GM10266 (cell line): ENCODE data around the gene SMAD2.

Experiments
- DNase-seq: peaks from one replicate; pipeline ENCODE4 v3.0.0; 2012; ENCODE audit errors: extremely low spot score
- TF ChIP-seq, protein P1 (sequence below): IDR thresholded peaks from 2 replicates; pipeline ENCODE4 v1.5.1; 2012; ENCODE audit warnings: mild to moderate bottlenecking, low read depth; ENCODE audit not compliant: control insufficient read depth, insufficient read depth; ENCODE audit errors: missing control alignments

SMAD2 gene

GRCh38 chr18:47919916-47920315, 10.5 kb downstream of the SMAD2 start:
- TF ChIP-seq, protein P1, sequence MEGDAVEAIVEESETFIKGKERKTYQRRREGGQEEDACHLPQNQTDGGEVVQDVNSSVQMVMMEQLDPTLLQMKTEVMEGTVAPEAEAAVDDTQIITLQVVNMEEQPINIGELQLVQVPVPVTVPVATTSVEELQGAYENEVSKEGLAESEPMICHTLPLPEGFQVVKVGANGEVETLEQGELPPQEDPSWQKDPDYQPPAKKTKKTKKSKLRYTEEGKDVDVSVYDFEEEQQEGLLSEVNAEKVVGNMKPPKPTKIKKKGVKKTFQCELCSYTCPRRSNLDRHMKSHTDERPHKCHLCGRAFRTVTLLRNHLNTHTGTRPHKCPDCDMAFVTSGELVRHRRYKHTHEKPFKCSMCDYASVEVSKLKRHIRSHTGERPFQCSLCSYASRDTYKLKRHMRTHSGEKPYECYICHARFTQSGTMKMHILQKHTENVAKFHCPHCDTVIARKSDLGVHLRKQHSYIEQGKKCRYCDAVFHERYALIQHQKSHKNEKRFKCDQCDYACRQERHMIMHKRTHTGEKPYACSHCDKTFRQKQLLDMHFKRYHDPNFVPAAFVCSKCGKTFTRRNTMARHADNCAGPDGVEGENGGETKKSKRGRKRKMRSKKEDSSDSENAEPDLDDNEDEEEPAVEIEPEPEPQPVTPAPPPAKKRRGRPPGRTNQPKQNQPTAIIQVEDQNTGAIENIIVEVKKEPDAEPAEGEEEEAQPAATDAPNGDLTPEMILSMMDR: no peak

DNA sequence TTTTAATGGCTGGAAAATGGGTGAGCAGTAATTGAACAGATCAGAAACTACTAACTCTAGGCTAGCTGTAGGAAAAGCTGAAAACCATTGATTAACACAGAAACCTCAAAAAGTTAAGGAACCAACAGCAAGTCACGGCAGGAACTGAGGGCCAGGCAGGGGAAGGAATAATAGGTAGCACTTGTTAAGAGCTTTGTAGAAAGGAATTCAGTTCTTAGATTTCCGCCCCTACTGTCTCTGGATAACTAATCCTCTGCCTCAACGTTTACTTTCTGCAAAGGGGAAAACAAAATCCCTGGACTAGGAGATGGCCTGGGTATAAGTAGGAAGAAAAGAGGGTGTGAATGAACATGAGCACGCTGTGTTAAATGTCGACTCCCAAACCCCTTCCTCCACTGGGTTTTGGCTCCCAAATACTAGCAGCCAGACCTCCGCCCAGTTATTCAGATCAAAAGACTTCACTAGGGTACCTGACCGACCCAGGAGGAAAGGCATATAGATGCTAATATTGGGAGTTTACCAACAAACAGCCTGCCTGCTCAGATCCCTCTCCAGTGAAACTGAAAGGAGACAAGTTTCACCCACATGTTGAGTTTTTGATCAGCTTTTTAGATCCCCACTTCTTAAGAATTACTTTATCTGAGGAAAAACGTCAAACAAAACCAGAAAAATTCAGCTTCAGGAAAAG, 12.4 kb downstream of the SMAD2 start:
- DNase-seq: peak; percentile 23

More at GRCh38 chr18:47919916-47920315, 10.5 kb downstream of the SMAD2 start:
- no peak for DNase-seq

GRCh38 chr18:47915930-47916329, 14.5 kb downstream of the SMAD2 start:
- TF ChIP-seq, protein P1: no peak
- DNase-seq: no peak

More for the DNA sequence above, 12.4 kb downstream of the SMAD2 start:
- TF ChIP-seq, protein P1: no peak

GRCh38 chr18:47915229-47915628, 15.2 kb downstream of the SMAD2 start:
- TF ChIP-seq, protein P1: no peak
- no peak for DNase-seq

- DNase-seq: no peak
- TF ChIP-seq, protein P1: no peak
Measured at GRCh38 chr18:47912794-47913585, 17.5 kb downstream of the SMAD2 start.

DNA sequence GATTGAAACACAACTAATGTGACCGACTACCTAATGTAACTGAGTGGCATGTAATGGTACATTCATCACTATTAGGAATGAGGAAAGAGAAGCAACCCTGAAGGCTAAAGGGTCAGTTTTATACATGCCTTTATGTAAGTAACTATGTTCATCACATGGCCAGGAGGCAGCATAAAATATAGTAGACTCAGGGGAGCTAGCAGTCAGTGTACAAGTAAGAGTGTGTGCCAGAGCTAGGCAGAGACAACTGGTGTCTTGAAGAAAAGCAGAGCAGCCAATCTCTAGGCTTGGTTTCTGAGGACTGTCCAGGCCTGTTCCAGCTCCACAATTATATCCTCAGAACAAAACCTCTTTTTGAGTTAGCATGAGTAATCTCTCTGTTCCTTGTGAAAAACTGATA, 18.1 kb downstream of the SMAD2 start:
- TF ChIP-seq, protein P1: no peak
- DNase-seq: no peak

DNA sequence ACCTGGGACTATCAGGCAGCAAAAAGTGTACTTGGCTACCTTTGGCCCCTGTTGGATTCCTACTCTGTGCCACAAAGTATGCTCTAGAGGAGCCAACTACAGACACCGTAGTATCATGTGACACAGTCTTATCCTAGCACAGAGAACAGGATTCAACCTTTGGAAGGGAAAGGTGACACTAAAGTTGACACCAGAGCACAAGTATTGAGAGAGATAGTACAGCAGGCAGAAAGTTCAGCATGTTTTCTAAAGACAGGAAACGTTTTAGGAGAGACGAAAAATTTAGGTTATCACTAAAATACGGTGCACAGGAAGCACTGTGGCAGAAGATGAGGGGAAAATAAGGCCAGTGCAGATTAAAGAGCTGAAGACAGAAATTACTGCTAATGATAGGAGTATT, 18.6 kb downstream of the SMAD2 start:
- DNase-seq: no peak
- TF ChIP-seq, protein P1: no peak
